Stimulated activated CD4-positive, alpha-beta T cell treated with anti-CD3 and anti-CD28 coated beads, Interleukin-2, amount 100 ng/mL, for 24 hours (primary cell): Measurements from ENCODE around the gene TRIML1.

Experiments
- DNase-seq, 2 donors: peaks; one replicate each; pipeline ENCODE4 v3.0.0-alpha.2; 2020

Gene TRIML1

GRCh38 chr4:188139141-188139540 is at the start of gene TRIML1:
Gene TRIML1, plus strand, starts transcription at chr4:188139441. Its CDS starts 118 bp downstream, at chr4:188139559.
- DNase-seq = no peak

GRCh38 chr4:188092824-188093223 is 46.4 kb upstream of the TRIML1 start:
- DNase-seq = no peak

GRCh38 chr4:188106454-188106853 is 32.8 kb upstream of the TRIML1 start:
- DNase-seq = no peak

- DNase-seq = no peak
Observed at GRCh38 chr4:188107931-188108843, 31.1 kb upstream of the TRIML1 start.

- DNase-seq = no peak
Observed at GRCh38 chr4:188109157-188109755, 30.0 kb upstream of the TRIML1 start, which contains the start of gene TRIML2. Gene TRIML2, minus strand, starts transcription at chr4:188109603. Its CDS starts 4,235 bp downstream, at chr4:188105368.

GRCh38 chr4:188110036-188110435 is 29.2 kb upstream of the TRIML1 start:
- no peak for DNase-seq

GRCh38 chr4:188110741-188111471 is 28.3 kb upstream of the TRIML1 start:
- no peak for DNase-seq

GRCh38 chr4:188111955-188112354 is 27.3 kb upstream of the TRIML1 start:
- DNase-seq = no peak

- no peak for DNase-seq
Observed at GRCh38 chr4:188113156-188113555, 26.1 kb upstream of the TRIML1 start.

GRCh38 chr4:188117631-188118324 is 21.5 kb upstream of the TRIML1 start:
- DNase-seq = no peak

- no peak for DNase-seq
Observed at GRCh38 chr4:188121530-188121929, 17.7 kb upstream of the TRIML1 start.

GRCh38 chr4:188127214-188127874 is 11.9 kb upstream of the TRIML1 start:
- no peak for DNase-seq

- DNase-seq = no peak
Observed at GRCh38 chr4:188130355-188130754, 8.9 kb upstream of the TRIML1 start.

GRCh38 chr4:188132232-188132631 is 7.0 kb upstream of the TRIML1 start:
- DNase-seq = no peak

GRCh38 chr4:188138227-188138626 is 1.0 kb upstream of the TRIML1 start:
- DNase-seq = no peak

- no peak for DNase-seq
Observed at GRCh38 chr4:188139671-188140070, 430 bp downstream of the TRIML1 start.

GRCh38 chr4:188143731-188144130 is 4.5 kb downstream of the TRIML1 start:
- DNase-seq = no peak

- DNase-seq = no peak
Observed at GRCh38 chr4:188145601-188146000, 6.4 kb downstream of the TRIML1 start.

GRCh38 chr4:188146618-188147017 is 7.4 kb downstream of the TRIML1 start:
- DNase-seq = no peak

GRCh38 chr4:188147176-188147575 is 7.9 kb downstream of the TRIML1 start:
- no peak for DNase-seq

GRCh38 chr4:188147776-188148175 is 8.5 kb downstream of the TRIML1 start:
- DNase-seq = no peak
